Adrenal gland (tissue), 5 donors: ENCODE results near the gene MID1.

ENCODE experiments used
- CTCF ChIP-seq, 6 experiments: fragments of 450-650 bp in 4 of 6; fragments of 200-600 bp in 2 of 6; sonication (generic) in 1 of 6; IDR thresholded peaks; 1 replicate in 5 of 6; 2 replicates in 1 of 6; pipeline versions ENCODE4 v1.5.1 to v1.8.0; 2016 to 2021; ENCODE audit warnings: antibody characterized with exemption in 6 of 6, mild to moderate bottlenecking in 2 of 6, moderate library complexity in 1 of 6
- POLR2A ChIP-seq, 2 donors: fragments of 450-650 bp; IDR thresholded peaks; one replicate each; pipeline ENCODE4 v1.6.1; 2017; ENCODE audit warnings: antibody characterized with exemption in 2 of 2, mild to moderate bottlenecking in 2 of 2, moderate library complexity in 1 of 2
- donor health status: DM: no; HTN: no; CAD: no.

GRCh38 chrX:10441464-10441863 lies 178.9 kb downstream of the MID1 start:
- TF ChIP-seq CTCF (IDR thresholded peaks at IDR 0.05) (no peak), POLR2A (IDR thresholded peaks at IDR 0.05) (no peak)
